GM23338 (cell line): Measurements from ENCODE around the gene HS1BP3. TPM values are rescaled to one million over a fixed set of nuclear protein-coding genes. Genes with fewer than 3 reads are reported as not detected.

Experiments
- ATAC-seq: fragments of 200-7000 bp; cut with Tn5 transposase; 3 replicates; pipeline ENCODE4 v1.9.1; 2020
- DNase-seq: peaks from one replicate; pipeline ENCODE4 v3.0.0-alpha.2; 2015; ENCODE audit warnings: low spot score
- H2AFZ ChIP-seq: fragments of 200-600 bp; sonication (generic); 2 replicates; pipeline ENCODE4 v1.8.0; 2016; ENCODE audit warnings: antibody characterized with exemption, mild to moderate bottlenecking, moderate library complexity
- H3F3A ChIP-seq: fragments of 200-600 bp; sonication (generic); replicated peaks from 2 replicates; pipeline ENCODE4 v1.8.0; 2017; ENCODE audit warnings: antibody characterized with exemption, mixed run types, low read depth
- H3K27ac ChIP-seq: fragments of 200-600 bp; sonication (generic); 2 replicates; pipeline ENCODE4 v1.6.1; 2016; ENCODE audit warnings: low read depth
- H3K27me3 ChIP-seq: fragments of 200-600 bp; sonication (generic); 2 replicates; pipeline ENCODE4 v1.8.0; 2016; ENCODE audit warnings: mild to moderate bottlenecking, mixed run types, moderate library complexity; ENCODE audit not compliant: insufficient read depth
- H3K36me3 ChIP-seq: fragments of 200-600 bp; sonication (generic); 2 replicates; pipeline ENCODE4 v1.8.0; 2016; ENCODE audit warnings: mild to moderate bottlenecking; ENCODE audit not compliant: insufficient read depth
- H3K4me1 ChIP-seq: fragments of 200-600 bp; sonication (generic); 2 replicates; pipeline ENCODE4 v1.8.0; 2016; ENCODE audit warnings: mild to moderate bottlenecking, moderate library complexity; ENCODE audit not compliant: insufficient read depth
- H3K4me2 ChIP-seq: fragments of 200-600 bp; sonication (generic); 2 replicates; pipeline ENCODE4 v1.7.1; 2017; ENCODE audit warnings: mixed run types
- H3K4me3 ChIP-seq: fragments of 200-600 bp; sonication (generic); 2 replicates; pipeline ENCODE4 v1.6.1; 2016; ENCODE audit warnings: mixed run types
- H3K79me2 ChIP-seq: fragments of 200-600 bp; sonication (generic); replicated peaks from 2 replicates; pipeline ENCODE4 v1.8.0; 2017; ENCODE audit warnings: mild to moderate bottlenecking; ENCODE audit not compliant: insufficient read depth
- H3K9me2 ChIP-seq: fragments of 200-600 bp; sonication (generic); 2 replicates; pipeline ENCODE4 v1.8.0; 2017; ENCODE audit not compliant: insufficient read depth
- H4K20me1 ChIP-seq: fragments of 200-600 bp; sonication (generic); replicated peaks from 2 replicates; pipeline ENCODE4 v1.8.0; 2017; ENCODE audit warnings: mild to moderate bottlenecking; ENCODE audit not compliant: insufficient read depth
- H3K27ac Mint-ChIP-seq: 2 replicates; pipeline ENCODE4 v1.8.0; 2020; ENCODE audit warnings: inconsistent platforms, mild to moderate bottlenecking, moderate library complexity, mixed read lengths
- H3K27me3 Mint-ChIP-seq: 3 replicates; pipeline ENCODE4 v1.8.0; 2022; ENCODE audit warnings: low read depth, mild to moderate bottlenecking, moderate library complexity, mixed read lengths, inconsistent platforms; ENCODE audit not compliant: insufficient read depth, poor library complexity
- H3K36me3 Mint-ChIP-seq: 3 replicates; pipeline ENCODE4 v1.8.0; 2021; ENCODE audit warnings: low read depth, mild to moderate bottlenecking, inconsistent platforms, moderate library complexity, mixed read lengths
- H3K4me1 Mint-ChIP-seq: 3 replicates; pipeline ENCODE4 v1.8.0; 2020; ENCODE audit warnings: mild to moderate bottlenecking, inconsistent platforms, mixed read lengths
- H3K4me3 Mint-ChIP-seq: 3 replicates; pipeline ENCODE4 v1.8.0; 2021; ENCODE audit warnings: moderate library complexity, mild to moderate bottlenecking, inconsistent platforms, mixed read lengths
- H3K9me3 Mint-ChIP-seq: 3 replicates; pipeline ENCODE4 v1.8.0; 2020; ENCODE audit warnings: moderate library complexity, mild to moderate bottlenecking, inconsistent platforms, mixed read lengths
- EZH2 ChIP-seq: fragments of 200-600 bp; sonication (generic); IDR thresholded peaks from one replicate; pipeline ENCODE4 v1.8.0; 2017; ENCODE audit warnings: antibody characterized with exemption, mild to moderate bottlenecking, low read depth; ENCODE audit not compliant: unreplicated experiment
- EZH2phosphoT487 ChIP-seq: fragments of 200-600 bp; sonication (generic); IDR thresholded peaks from one replicate; pipeline ENCODE4 v1.8.1; 2018; ENCODE audit warnings: antibody characterized with exemption; ENCODE audit not compliant: unreplicated experiment
- JUNB ChIP-seq: IDR thresholded peaks from one replicate; pipeline ENCODE4 v1.6.1; 2016; ENCODE audit warnings: antibody characterized with exemption; ENCODE audit not compliant: unreplicated experiment
- NANOG ChIP-seq: IDR thresholded peaks from 2 replicates; pipeline ENCODE4 v1.6.1; 2016; ENCODE audit warnings: antibody characterized with exemption, borderline replicate concordance
- POLR2AphosphoS5 ChIP-seq: IDR thresholded peaks from 2 replicates; pipeline ENCODE4 v1.6.1; 2016; ENCODE audit warnings: antibody characterized with exemption, low read depth
- REST ChIP-seq: IDR thresholded peaks from one replicate; pipeline ENCODE4 v1.6.1; 2018; ENCODE audit warnings: antibody characterized with exemption; ENCODE audit not compliant: unreplicated experiment
- ZNF331 ChIP-seq: fragments of 250-450 bp; sonication (Bioruptor Pico); IDR thresholded peaks from 2 replicates; pipeline ENCODE4 v1.5.0; 2020; ENCODE audit warnings: low read depth, mild to moderate bottlenecking, moderate library complexity
- ZNF462 ChIP-seq: fragments of 250-450 bp; sonication (Bioruptor Pico); IDR thresholded peaks from 2 replicates; pipeline ENCODE4 v1.5.0; 2020; ENCODE audit warnings: mild to moderate bottlenecking, moderate library complexity
- polyA plus RNA-seq: library from polyadenylated mRNA; unstranded; fragments of >200 nt; fragmentation: Nextera tagmentation; extraction: Ambion mirVana; gene quantifications from 2 replicates; pipeline ENCODE4 v1.2.1, GENCODE V29; 2016
- total RNA-seq: library from RNA; depleted of rRNA; stranded (reverse); fragments of >200 nt; shearing (Covaris generic); gene quantifications from 2 replicates; pipeline ENCODE4 v1.2.3, GENCODE V29; 2014
- TF ChIP-seq, protein P1 (sequence below), 2 experiments: fragments of 200-600 bp in 1 of 2; sonication (generic) in 1 of 2; conservative IDR thresholded peaks; 2 replicates each; pipeline versions ENCODE4 v1.5.1 to v1.6.1; 2016 to 2017; ENCODE audit warnings: antibody characterized with exemption in 2 of 2, low read depth in 2 of 2, mild to moderate bottlenecking in 2 of 2, moderate library complexity in 1 of 2

Gene HS1BP3
- total and polyA plus RNA-seq, 2 experiments from 2014 or later, result 7.2 to 15.0 TPM

DNA sequence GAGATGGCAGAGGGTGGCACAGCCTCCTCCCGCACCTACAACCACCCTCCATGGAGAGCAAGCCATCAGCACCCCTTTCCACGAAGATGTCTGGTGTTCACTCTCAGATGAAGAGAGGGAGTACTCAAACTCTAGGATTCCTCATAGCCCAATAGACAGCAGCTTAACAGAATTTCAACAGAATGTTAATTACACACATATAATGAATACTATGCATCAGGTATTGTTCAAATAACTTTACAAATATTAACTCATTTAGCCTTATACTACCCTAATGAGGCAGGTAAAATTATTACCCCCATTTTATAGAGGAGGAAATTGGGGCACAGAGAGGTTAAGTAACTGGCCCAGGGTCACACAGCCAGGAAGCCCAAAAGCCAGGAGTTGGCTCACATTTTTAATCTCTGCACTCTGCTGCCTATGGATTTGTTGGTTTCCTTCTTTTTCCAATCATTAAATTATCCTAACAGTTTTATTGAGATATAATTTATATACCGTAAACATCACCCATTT, 39.0 kb downstream of the HS1BP3 start:
- no peaks in the 10 kb centered on the region for H3K9me2 ChIP-seq
- H3K27ac ChIP-seq, result no peak overlapping the region
- no peak overlapping the region for H3K27ac Mint-ChIP-seq
- H3K4me3 Mint-ChIP-seq, result no peak overlapping the region
- no peak overlapping the region for H3K4me3 ChIP-seq
- peaks cover 8% of the 10 kb centered on the region for H3K9me3 Mint-ChIP-seq
- no peaks in the 10 kb centered on the region for H4K20me1 ChIP-seq
- H3F3A ChIP-seq, result no peaks in the 10 kb centered on the region
- no peak overlapping the region for H2AFZ ChIP-seq
- no peak for DNase-seq
- H3K4me1 ChIP-seq, result 0 out of 2 replicates have a peak, but pooled peaks cover 8% of the 10 kb centered on the region
- H3K36me3 Mint-ChIP-seq, result no peaks in the 10 kb centered on the region
- no peak for ATAC-seq
- H3K27me3 Mint-ChIP-seq, result peaks cover 3% of the 10 kb centered on the region
- no peak overlapping the region for H3K4me2 ChIP-seq
- no peaks in the 10 kb centered on the region for H3K79me2 ChIP-seq
- no peak for TF ChIP-seq EZH2
- H3K36me3 ChIP-seq, result no peaks in the 10 kb centered on the region
- peaks cover 12% of the 10 kb centered on the region for H3K4me1 Mint-ChIP-seq
- no peaks in the 10 kb centered on the region for H3K27me3 ChIP-seq

DNA sequence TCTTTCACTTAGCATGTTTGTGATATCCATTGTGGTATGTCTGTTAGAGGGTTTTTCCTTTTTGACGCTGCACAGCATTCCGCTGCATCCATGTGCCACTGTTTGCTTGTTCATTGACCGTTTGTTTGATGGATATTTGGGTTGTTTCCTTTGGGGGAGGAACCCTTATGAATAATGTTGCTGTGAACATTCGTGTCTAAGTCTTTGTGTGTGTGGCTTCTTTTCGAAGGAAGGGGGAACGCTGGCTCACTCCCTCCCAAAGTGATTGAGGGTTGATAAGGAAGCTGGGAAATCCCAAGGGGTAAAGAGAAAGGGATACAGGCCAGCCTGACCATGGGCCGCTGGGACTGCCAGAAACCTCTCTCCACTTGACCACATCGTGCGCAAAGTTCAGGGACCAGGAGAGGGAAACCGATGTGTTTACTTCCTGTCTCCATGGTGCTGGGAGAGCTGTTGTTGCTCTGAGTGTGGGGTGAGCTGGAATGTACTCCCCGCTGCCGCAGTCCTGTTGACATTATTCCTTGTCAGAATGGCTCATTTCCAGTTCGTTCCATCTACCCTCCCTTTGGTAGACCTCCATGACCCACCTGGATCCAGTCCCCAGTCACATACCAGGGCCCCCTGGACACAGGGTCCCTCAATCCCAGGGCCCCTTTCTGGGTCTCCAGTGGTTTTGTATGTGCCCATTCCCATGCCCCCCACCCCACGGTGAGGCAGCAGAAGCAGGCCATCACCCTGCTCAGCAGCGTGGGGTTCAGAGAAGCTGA, 39.6 kb downstream of the HS1BP3 start:
- Histone ChIP-seq H3K27me3 (no peaks in the 10 kb centered on the region), H3K4me2 (no peak overlapping the region), H3K36me3 (no peaks in the 10 kb centered on the region), H2AFZ (no peak overlapping the region), H3K27ac (no peak overlapping the region), H3K4me1 (0 out of 2 replicates have a peak, but pooled peaks cover 8% of the 10 kb centered on the region), H3F3A (no peaks in the 10 kb centered on the region), H4K20me1 (no peaks in the 10 kb centered on the region), H3K4me3 (no peak overlapping the region), H3K79me2 (no peaks in the 10 kb centered on the region), H3K9me2 (no peaks in the 10 kb centered on the region)
- ATAC-seq, result no peak
- Mint-ChIP-seq H3K36me3 (no peaks in the 10 kb centered on the region), H3K9me3 (peaks cover 8% of the 10 kb centered on the region), H3K27ac (no peak overlapping the region), H3K4me1 (peaks cover 12% of the 10 kb centered on the region), H3K27me3 (peaks cover 3% of the 10 kb centered on the region), H3K4me3 (no peak overlapping the region)
- DNase-seq, result peak; percentile 48
- TF ChIP-seq ZNF331 (CRISPR knock-in tag) (no peak), NANOG (no peak), EZH2phosphoT487 (no peak), JUNB (no peak), POLR2AphosphoS5 (no peak), REST (no peak), EZH2 (no peak), ZNF462 (CRISPR knock-in tag) (no peak)
- TF ChIP-seq, protein P1, sequence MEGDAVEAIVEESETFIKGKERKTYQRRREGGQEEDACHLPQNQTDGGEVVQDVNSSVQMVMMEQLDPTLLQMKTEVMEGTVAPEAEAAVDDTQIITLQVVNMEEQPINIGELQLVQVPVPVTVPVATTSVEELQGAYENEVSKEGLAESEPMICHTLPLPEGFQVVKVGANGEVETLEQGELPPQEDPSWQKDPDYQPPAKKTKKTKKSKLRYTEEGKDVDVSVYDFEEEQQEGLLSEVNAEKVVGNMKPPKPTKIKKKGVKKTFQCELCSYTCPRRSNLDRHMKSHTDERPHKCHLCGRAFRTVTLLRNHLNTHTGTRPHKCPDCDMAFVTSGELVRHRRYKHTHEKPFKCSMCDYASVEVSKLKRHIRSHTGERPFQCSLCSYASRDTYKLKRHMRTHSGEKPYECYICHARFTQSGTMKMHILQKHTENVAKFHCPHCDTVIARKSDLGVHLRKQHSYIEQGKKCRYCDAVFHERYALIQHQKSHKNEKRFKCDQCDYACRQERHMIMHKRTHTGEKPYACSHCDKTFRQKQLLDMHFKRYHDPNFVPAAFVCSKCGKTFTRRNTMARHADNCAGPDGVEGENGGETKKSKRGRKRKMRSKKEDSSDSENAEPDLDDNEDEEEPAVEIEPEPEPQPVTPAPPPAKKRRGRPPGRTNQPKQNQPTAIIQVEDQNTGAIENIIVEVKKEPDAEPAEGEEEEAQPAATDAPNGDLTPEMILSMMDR (conservative IDR thresholded peaks at IDR 0.05; ENCODE audit: low read depth in 2 of 2), result no peak
